ENCODE measurements around the gene MSLN. TPM values are rescaled to one million over a fixed set of nuclear protein-coding genes. Genes with fewer than 3 reads are reported as not detected.

The MSLN gene
- total RNA-seq, 2 donors from 2014 or later = 2.1 TPM; not detected in 1

DNA sequence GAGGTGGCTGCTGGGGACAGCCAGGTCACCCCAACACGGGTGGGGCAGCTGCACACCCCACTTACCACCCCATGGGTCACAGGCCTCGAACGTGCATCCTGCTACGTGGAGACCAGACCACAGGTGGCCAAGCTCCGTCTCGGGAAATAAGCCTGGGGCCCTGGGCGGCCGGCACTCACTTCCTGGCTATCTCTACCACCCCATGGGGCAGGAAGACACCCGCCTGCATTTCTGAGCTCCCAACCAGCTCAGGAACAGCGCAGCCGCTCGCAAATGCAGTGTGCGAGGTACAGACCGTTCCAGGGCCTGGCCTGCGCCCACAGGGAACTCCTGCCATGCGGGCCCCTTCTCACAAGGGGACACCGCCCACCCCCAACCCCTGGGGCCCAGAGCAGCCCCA lies 44.9 kb downstream of the MSLN start:
- Histone ChIP-seq H3K27me3 (peaks cover 0 to 10% of the 10 kb centered on the region in 2 donors), H3K4me1 (peaks cover 9% of the 10 kb centered on the region), H3K36me3 (replicated peaks in 1 of 2; ENCODE audit: insufficient read depth in 1 of 2, low read depth in 2 of 2) (no peaks in the 10 kb centered on the region), H3K9me3 (no peaks in the 10 kb centered on the region), H3K4me3 (no peak overlapping the region), H3K27ac (no peak overlapping the region)
- 76% methylated on average over 17 of the region's 17 CpGs; no CpG with 5 or more reads in 1 of the 2 donors for WGBS, 2 donors
- ATAC-seq (no peak), DNase-seq (no peak)
- intact Hi-C loops (cut with DNase I) = no loop called here
- TF ChIP-seq POLR2A (IDR thresholded peaks at IDR 0.05) = no peak
- TF ChIP-seq, protein P1, sequence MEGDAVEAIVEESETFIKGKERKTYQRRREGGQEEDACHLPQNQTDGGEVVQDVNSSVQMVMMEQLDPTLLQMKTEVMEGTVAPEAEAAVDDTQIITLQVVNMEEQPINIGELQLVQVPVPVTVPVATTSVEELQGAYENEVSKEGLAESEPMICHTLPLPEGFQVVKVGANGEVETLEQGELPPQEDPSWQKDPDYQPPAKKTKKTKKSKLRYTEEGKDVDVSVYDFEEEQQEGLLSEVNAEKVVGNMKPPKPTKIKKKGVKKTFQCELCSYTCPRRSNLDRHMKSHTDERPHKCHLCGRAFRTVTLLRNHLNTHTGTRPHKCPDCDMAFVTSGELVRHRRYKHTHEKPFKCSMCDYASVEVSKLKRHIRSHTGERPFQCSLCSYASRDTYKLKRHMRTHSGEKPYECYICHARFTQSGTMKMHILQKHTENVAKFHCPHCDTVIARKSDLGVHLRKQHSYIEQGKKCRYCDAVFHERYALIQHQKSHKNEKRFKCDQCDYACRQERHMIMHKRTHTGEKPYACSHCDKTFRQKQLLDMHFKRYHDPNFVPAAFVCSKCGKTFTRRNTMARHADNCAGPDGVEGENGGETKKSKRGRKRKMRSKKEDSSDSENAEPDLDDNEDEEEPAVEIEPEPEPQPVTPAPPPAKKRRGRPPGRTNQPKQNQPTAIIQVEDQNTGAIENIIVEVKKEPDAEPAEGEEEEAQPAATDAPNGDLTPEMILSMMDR (IDR thresholded peaks at IDR 0.05) = no peak

DNA sequence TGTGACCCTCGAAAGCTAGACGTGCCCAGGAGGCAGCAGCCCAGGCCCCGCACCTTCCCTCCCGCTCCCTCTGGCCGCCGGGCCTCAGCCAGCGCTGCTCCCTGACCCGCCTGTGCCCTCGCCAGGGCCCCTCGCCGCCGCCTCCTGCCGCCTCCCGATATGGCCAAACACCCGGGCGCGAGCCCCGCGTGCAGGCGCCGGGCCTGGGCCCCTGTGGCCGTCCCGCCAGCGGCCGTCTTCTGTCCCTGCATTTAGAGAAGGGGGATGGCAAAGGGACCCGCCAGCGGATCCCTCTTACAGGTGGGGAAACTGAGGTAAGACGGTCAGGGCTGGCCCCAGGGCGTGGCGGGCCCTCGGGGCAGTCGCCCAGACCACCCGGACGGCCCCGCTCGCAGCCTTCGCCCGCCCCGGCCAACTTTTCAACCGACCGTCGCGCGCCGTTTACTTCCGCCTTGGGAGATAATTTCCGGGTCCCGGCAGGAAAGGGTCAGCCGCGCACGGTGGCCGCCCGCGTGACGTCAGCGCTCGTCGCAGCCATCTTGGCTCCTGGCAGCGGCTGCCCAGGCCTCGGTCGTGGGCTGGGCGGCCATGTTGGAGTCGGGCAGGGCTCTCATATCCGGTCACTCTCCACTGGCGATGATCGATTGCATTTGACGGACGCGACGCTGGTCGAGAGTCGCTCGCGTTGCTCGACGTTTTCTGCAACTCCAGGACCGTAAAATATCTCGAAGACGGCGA lies 47.0 kb downstream of the MSLN start:
- peak; percentile 96 for ATAC-seq

GRCh38 chr16:808085-808386 lies 47.5 kb downstream of the MSLN start:
- peak overlapping the region in 2 of 4 donors; percentile 37 to 88 for H3K27ac ChIP-seq

More for the DNA sequence above, 47.0 kb downstream of the MSLN start:
- peak overlapping the region; percentile 42 to 55 for H3K4me3 ChIP-seq
- DNase-seq = peak; percentile 92 to 93 (median 92)
- peak overlapping the region; percentile 55 to 88 (median 80) for H3K27ac ChIP-seq
- intact Hi-C loops (cut with DNase I) = no loop called here
- TF ChIP-seq POLR2A (IDR thresholded peaks at IDR 0.05) = peak; percentile 47 to 76 (median 63)
- TF ChIP-seq, protein P1 (IDR thresholded peaks at IDR 0.05) = no peak
- no peaks in the 10 kb centered on the region for H3K36me3 ChIP-seq (replicated peaks in 1 of 2; ENCODE audit: insufficient read depth in 1 of 2, low read depth in 2 of 2)
- H3K27me3 ChIP-seq = no peaks in the 10 kb centered on the region
- peaks cover 9% of the 10 kb centered on the region for H3K4me1 ChIP-seq
- H3K9me3 ChIP-seq = no peaks in the 10 kb centered on the region
- WGBS, 2 donors = 21 to 25% methylated on average over 13 to 75 of the region's 80 CpGs

GRCh38 chr16:813204-813915 lies 52.8 kb downstream of the MSLN start:
- intact Hi-C loops (cut with DNase I) = loop anchor here (10.0 kb wide), 1 partner anchor 281 kb away; the partner anchor contains the start of gene C1QTNF8

More at GRCh38 chr16:808085-808386, 47.5 kb downstream of the MSLN start:
- ATAC-seq (no peak), DNase-seq (no peak)
- Histone ChIP-seq H3K4me3 (peak overlapping the region in 1 of 2 donors; percentile 42), H3K27me3 (peaks cover 0 to 3% of the 10 kb centered on the region in 2 donors), H3K4me1 (peaks cover 9% of the 10 kb centered on the region), H3K36me3 (replicated peaks in 1 of 2; ENCODE audit: insufficient read depth in 1 of 2, low read depth in 2 of 2) (no peaks in the 10 kb centered on the region), H3K9me3 (no peaks in the 10 kb centered on the region)
- no peak for TF ChIP-seq POLR2A (IDR thresholded peaks at IDR 0.05)
- TF ChIP-seq, protein P1 (IDR thresholded peaks at IDR 0.05) = no peak
- intact Hi-C loops (cut with DNase I) = no loop called here
- 22 to 23% methylated on average over 15 to 19 of the region's 19 CpGs for WGBS, 2 donors

More at GRCh38 chr16:813204-813915, 52.8 kb downstream of the MSLN start:
- Histone ChIP-seq H3K9me3 (no peaks in the 10 kb centered on the region), H3K36me3 (replicated peaks in 1 of 2; ENCODE audit: insufficient read depth in 1 of 2, low read depth in 2 of 2) (no peaks in the 10 kb centered on the region), H3K4me1 (peaks cover 12% of the 10 kb centered on the region), H3K4me3 (no peak overlapping the region), H3K27ac (no peak overlapping the region), H3K27me3 (peaks cover 0 to 21% of the 10 kb centered on the region in 2 donors)
- 8 to 25% methylated on average over 4 to 64 of the region's 67 CpGs for WGBS, 2 donors
- ATAC-seq (peak; percentile 45), DNase-seq (peak in 3 of 4 donors; percentile 27 to 48 (median 45))
- no peak for TF ChIP-seq POLR2A (IDR thresholded peaks at IDR 0.05)
- TF ChIP-seq, protein P1 (IDR thresholded peaks at IDR 0.05) = peak in 6 of 7 experiments; percentile 28 to 59 (median 45)
